Activated CD4-positive, alpha-beta T cell treated with anti-CD3 and anti-CD28 coated beads, Interleukin-2, amount 10 ng/mL, durations not matched to agents 7 days and 5 days (primary cell): ENCODE data around the gene RCAN3. TPM values are rescaled to one million over a fixed set of nuclear protein-coding genes. Genes with fewer than 3 reads are reported as not detected.
A peak's percentile ranks its signal among the peaks of the same experiment; 100 is the strongest.
"Not testable (repeated sequence)": the region's sequence is repeated elsewhere in the genome, so short reads cannot be mapped to it uniquely, and the experiment has no call there.

ENCODE experiments used
- CTCF ChIA-PET: fragments of 350-600 bp; sonication (Branson Sonifier 250); formaldehyde crosslinking; loops from one replicate; lab custom pipeline; 2021; ENCODE audit warnings: antibody characterized with exemption; lab: Charles Lee
- POLR2A ChIA-PET: fragments of 350-600 bp; sonication (Branson Sonifier 250); formaldehyde crosslinking; loops from one replicate; lab custom pipeline; 2021; ENCODE audit warnings: antibody characterized with exemption; lab: Charles Lee
- DNase-seq: peaks from one replicate; pipeline ENCODE4 v3.0.0-alpha.2; 2020
- H3K27ac Mint-ChIP-seq: one replicate; pipeline ENCODE4 v1.8.0; 2021; ENCODE audit warnings: mild to moderate bottlenecking, moderate library complexity, mixed read lengths
- H3K27me3 Mint-ChIP-seq: one replicate; pipeline ENCODE4 v1.8.0; 2021; ENCODE audit warnings: mixed read lengths
- H3K36me3 Mint-ChIP-seq: one replicate; pipeline ENCODE4 v1.8.0; 2021; ENCODE audit warnings: low read depth, mixed read lengths
- H3K4me1 Mint-ChIP-seq: one replicate; pipeline ENCODE4 v1.8.0; 2021; ENCODE audit warnings: mixed read lengths
- H3K4me3 Mint-ChIP-seq: one replicate; pipeline ENCODE4 v1.8.0; 2021; ENCODE audit warnings: mild to moderate bottlenecking, moderate library complexity, mixed read lengths
- H3K9me3 Mint-ChIP-seq: one replicate; pipeline ENCODE4 v1.8.0; 2021; ENCODE audit warnings: mixed read lengths
- total RNA-seq, 2 experiments: library from RNA; stranded (reverse); gene quantifications; one replicate each; pipeline ENCODE4 v1.2.3, GENCODE V29; 2021

Gene RCAN3
- total RNA-seq, 2 experiments from 2014 or later, result 96.8 to 100 TPM

GRCh38 chr1:24540906-24541710, 38.5 kb downstream of the RCAN3 start:
- H3K4me1 Mint-ChIP-seq, result peaks cover 74% of the 10 kb centered on the region
- ChIA-PET CTCF (interaction anchor here (0.6 to 4.4 kb wide), 15 partner anchors 14 to 407 kb away, joined by 3 to 18 read pairs (median 5); partner anchors contain the start of genes NIPAL3 and STPG1), POLR2A (interaction anchor here (0.6 to 1.0 kb wide), 2 partner anchors 14 to 37 kb away, joined by 3 to 4 read pairs; no protein-coding TSS in a partner anchor)

GRCh38 chr1:24541711-24542346, 39.2 kb downstream of the RCAN3 start:
- H3K27ac Mint-ChIP-seq, result peak overlapping the region; percentile 77
- H3K4me3 Mint-ChIP-seq, result no peak overlapping the region
- POLR2A ChIA-PET, result interaction anchor here (1.0 kb wide), 1 partner anchor 38 kb away, joined by 3 read pairs; no protein-coding TSS in a partner anchor
- CTCF ChIA-PET, result interaction anchor here (0.6 to 4.4 kb wide), 15 partner anchors 13 to 340 kb away, joined by 3 to 18 read pairs (median 4); partner anchors contain the start of genes NIPAL3, RCAN3 and STPG1
- H3K36me3 Mint-ChIP-seq, result peaks cover 32% of the 10 kb centered on the region
- DNase-seq, result peak; percentile 39
- H3K27me3 Mint-ChIP-seq, result no peaks in the 10 kb centered on the region
- no peaks in the 10 kb centered on the region for H3K9me3 Mint-ChIP-seq
- H3K4me1 Mint-ChIP-seq, result peaks cover 67% of the 10 kb centered on the region

More at GRCh38 chr1:24540906-24541710, 38.5 kb downstream of the RCAN3 start:
- no peaks in the 10 kb centered on the region for H3K9me3 Mint-ChIP-seq
- H3K27me3 Mint-ChIP-seq, result no peaks in the 10 kb centered on the region
- H3K27ac Mint-ChIP-seq, result peak overlapping the region; percentile 77
- peaks cover 40% of the 10 kb centered on the region for H3K36me3 Mint-ChIP-seq
- peak overlapping the region; percentile 29 for H3K4me3 Mint-ChIP-seq
- peak; percentile 44 for DNase-seq

GRCh38 chr1:24544239-24544638, 41.6 kb downstream of the RCAN3 start:
- peaks cover 16% of the 10 kb centered on the region for H3K36me3 Mint-ChIP-seq
- H3K27ac Mint-ChIP-seq, result no peak overlapping the region
- H3K27me3 Mint-ChIP-seq, result peaks cover 4% of the 10 kb centered on the region
- H3K4me3 Mint-ChIP-seq, result no peak overlapping the region
- DNase-seq, result no peak
- peaks cover 52% of the 10 kb centered on the region for H3K4me1 Mint-ChIP-seq
- ChIA-PET CTCF (no interaction called here), POLR2A (no interaction called here)
- no peaks in the 10 kb centered on the region for H3K9me3 Mint-ChIP-seq

GRCh38 chr1:24545662-24546061, 43.0 kb downstream of the RCAN3 start:
- H3K27me3 Mint-ChIP-seq, result peaks cover 4% of the 10 kb centered on the region
- H3K9me3 Mint-ChIP-seq, result no peaks in the 10 kb centered on the region
- H3K4me1 Mint-ChIP-seq, result peaks cover 38% of the 10 kb centered on the region
- ChIA-PET CTCF (no interaction called here), POLR2A (no interaction called here)
- H3K27ac Mint-ChIP-seq, result no peak overlapping the region
- H3K36me3 Mint-ChIP-seq, result peaks cover 5% of the 10 kb centered on the region
- no peak for DNase-seq
- H3K4me3 Mint-ChIP-seq, result no peak overlapping the region

- Mint-ChIP-seq H3K9me3 (no peaks in the 10 kb centered on the region), H3K4me1 (peaks cover 23% of the 10 kb centered on the region), H3K36me3 (no peaks in the 10 kb centered on the region), H3K27me3 (peaks cover 5% of the 10 kb centered on the region), H3K27ac (no peak overlapping the region), H3K4me3 (no peak overlapping the region)
- ChIA-PET POLR2A (no interaction called here), CTCF (interaction anchor here (0.7 to 1.2 kb wide), 4 partner anchors 10 to 103 kb away, joined by 3 to 4 read pairs (median 4); no protein-coding TSS in a partner anchor)
- DNase-seq, result no peak
Measured at GRCh38 chr1:24547195-24547594, 44.6 kb downstream of the RCAN3 start.

- Mint-ChIP-seq H3K36me3 (no peaks in the 10 kb centered on the region), H3K27ac (no peak overlapping the region), H3K4me1 (peaks cover 19% of the 10 kb centered on the region), H3K4me3 (no peak overlapping the region), H3K9me3 (no peaks in the 10 kb centered on the region), H3K27me3 (peaks cover 6% of the 10 kb centered on the region)
- DNase-seq, result no peak
- CTCF ChIA-PET, result interaction anchor here (0.6 to 1.2 kb wide), 3 partner anchors 21 to 41 kb away, joined by 3 to 4 read pairs (median 4); no protein-coding TSS in a partner anchor
- POLR2A ChIA-PET, result no interaction called here
Measured at GRCh38 chr1:24548070-24548469, 45.4 kb downstream of the RCAN3 start.

GRCh38 chr1:24549210-24549609, 46.6 kb downstream of the RCAN3 start:
- H3K27ac Mint-ChIP-seq, POLR2A ChIA-PET, H3K4me3 Mint-ChIP-seq, H3K36me3 Mint-ChIP-seq, DNase-seq, H3K9me3 Mint-ChIP-seq: not testable (repeated sequence)
- CTCF ChIA-PET, result interaction anchor here (1.4 kb wide), 1 partner anchor 37 kb away, joined by 3 read pairs; no protein-coding TSS in a partner anchor
- peaks cover 11% of the 10 kb centered on the region for H3K27me3 Mint-ChIP-seq
- H3K4me1 Mint-ChIP-seq, result peaks cover 18% of the 10 kb centered on the region

GRCh38 chr1:24551290-24551959, 48.8 kb downstream of the RCAN3 start:
- no peaks in the 10 kb centered on the region for H3K36me3 Mint-ChIP-seq
- no peak for DNase-seq
- H3K27ac Mint-ChIP-seq, result no peak overlapping the region
- no peak overlapping the region for H3K4me3 Mint-ChIP-seq
- H3K9me3 Mint-ChIP-seq, result no peaks in the 10 kb centered on the region
- ChIA-PET POLR2A (no interaction called here), CTCF (no interaction called here)
- peaks cover 26% of the 10 kb centered on the region for H3K27me3 Mint-ChIP-seq
- H3K4me1 Mint-ChIP-seq, result peaks cover 6% of the 10 kb centered on the region

GRCh38 chr1:24551960-24552571, 49.4 kb downstream of the RCAN3 start:
- H3K27me3 Mint-ChIP-seq, result peaks cover 33% of the 10 kb centered on the region
- H3K4me1 Mint-ChIP-seq, result peaks cover 10% of the 10 kb centered on the region
- ChIA-PET CTCF (no interaction called here), POLR2A (no interaction called here)
- H3K9me3 Mint-ChIP-seq, result no peaks in the 10 kb centered on the region
- no peak for DNase-seq
- H3K36me3 Mint-ChIP-seq, result no peaks in the 10 kb centered on the region
- no peak overlapping the region for H3K27ac Mint-ChIP-seq
- no peak overlapping the region for H3K4me3 Mint-ChIP-seq

- no peaks in the 10 kb centered on the region for H3K36me3 Mint-ChIP-seq
- POLR2A ChIA-PET, result no interaction called here
- CTCF ChIA-PET, result interaction anchor here (1.9 kb wide), 1 partner anchor 12 kb away, joined by 9 read pairs; no protein-coding TSS in a partner anchor
- DNase-seq, result no peak
- no peak overlapping the region for H3K27ac Mint-ChIP-seq
- H3K27me3 Mint-ChIP-seq, result peaks cover 37% of the 10 kb centered on the region
- no peaks in the 10 kb centered on the region for H3K9me3 Mint-ChIP-seq
- H3K4me3 Mint-ChIP-seq, result no peak overlapping the region
- H3K4me1 Mint-ChIP-seq, result peaks cover 16% of the 10 kb centered on the region
Measured at GRCh38 chr1:24553931-24554330, 51.3 kb downstream of the RCAN3 start.

- CTCF ChIA-PET, result interaction anchor here (1.9 kb wide), 1 partner anchor 13 kb away, joined by 9 read pairs; no protein-coding TSS in a partner anchor
- no peak for DNase-seq
- Mint-ChIP-seq H3K27ac (no peak overlapping the region), H3K4me3 (no peak overlapping the region), H3K36me3 (no peaks in the 10 kb centered on the region), H3K27me3 (peaks cover 36% of the 10 kb centered on the region), H3K9me3 (no peaks in the 10 kb centered on the region), H3K4me1 (peaks cover 18% of the 10 kb centered on the region)
- POLR2A ChIA-PET, result interaction anchor here (0.6 kb wide), 1 partner anchor 14 kb away, joined by 4 read pairs; no protein-coding TSS in a partner anchor
Measured at GRCh38 chr1:24554714-24555113, 52.1 kb downstream of the RCAN3 start.
